ENCODE measurements around the gene MCOLN2.

The MCOLN2 gene

GRCh38 chr1:84982395-84982794 lies 14.5 kb downstream of the MCOLN2 start:
- DNase-seq: no peak

- DNase-seq: no peak
Observed at GRCh38 chr1:84975035-84975434, 21.9 kb downstream of the MCOLN2 start.

GRCh38 chr1:84973498-84974334 lies 23.2 kb downstream of the MCOLN2 start:
- DNase-seq: no peak

GRCh38 chr1:84972377-84972987 lies 24.4 kb downstream of the MCOLN2 start:
- DNase-seq: no peak

- DNase-seq: no peak
Observed at GRCh38 chr1:84971957-84972356, 25.0 kb downstream of the MCOLN2 start.

GRCh38 chr1:84969489-84970250 lies 27.2 kb downstream of the MCOLN2 start:
- no peak for DNase-seq

GRCh38 chr1:84968865-84969264 lies 28.0 kb downstream of the MCOLN2 start:
- no peak for DNase-seq

GRCh38 chr1:84968101-84968500 lies 28.8 kb downstream of the MCOLN2 start:
- DNase-seq: no peak

- DNase-seq: no peak
Observed at GRCh38 chr1:84967666-84968065, 29.2 kb downstream of the MCOLN2 start.

GRCh38 chr1:84963021-84963420 lies 33.9 kb downstream of the MCOLN2 start:
- no peak for DNase-seq

- no peak for DNase-seq
Observed at GRCh38 chr1:84961316-84961715, 35.6 kb downstream of the MCOLN2 start.

- DNase-seq: peak in 1 of 2 experiments; percentile 7
Observed at GRCh38 chr1:84960371-84960770, 36.5 kb downstream of the MCOLN2 start.

- no peak for DNase-seq
Observed at GRCh38 chr1:84959294-84959693, 37.6 kb downstream of the MCOLN2 start.

GRCh38 chr1:84957966-84958365 lies 38.9 kb downstream of the MCOLN2 start:
- no peak for DNase-seq

- no peak for DNase-seq
Observed at GRCh38 chr1:84956655-84957054, 40.3 kb downstream of the MCOLN2 start.

GRCh38 chr1:84956097-84956496 lies 40.8 kb downstream of the MCOLN2 start:
- DNase-seq: no peak

GRCh38 chr1:84949664-84950063 lies 47.2 kb downstream of the MCOLN2 start:
- no peak for DNase-seq

- DNase-seq: no peak
Observed at GRCh38 chr1:84947536-84948410, 49.1 kb downstream of the MCOLN2 start.

GRCh38 chr1:84946631-84947030 lies 50.3 kb downstream of the MCOLN2 start:
- DNase-seq: no peak

- DNase-seq: peak; percentile 42 to 91
Observed at GRCh38 chr1:84944767-84945486, 52.0 kb downstream of the MCOLN2 start.

- no peak for DNase-seq
Observed at GRCh38 chr1:84941843-84942242, 55.1 kb downstream of the MCOLN2 start.

GRCh38 chr1:84940481-84940880 lies 56.4 kb downstream of the MCOLN2 start:
- DNase-seq: peak in 1 of 2 experiments; percentile 42

All from SW 1271 (cell line).